Loucy (cell line): ENCODE data around the gene CAMTA1.

Experiments used
- H2AFZ ChIP-seq: fragments of 200-600 bp; sonication (generic); 2 replicates; pipeline ENCODE4 v1.6.0; 2016; ENCODE audit warnings: antibody characterized with exemption, mild to moderate bottlenecking, low read length, moderate library complexity
- H3F3A ChIP-seq: fragments of 200-600 bp; 2 replicates; pipeline ENCODE4 v1.6.0; 2016; ENCODE audit warnings: antibody characterized with exemption, low read depth, mild to moderate bottlenecking
- H3K27me3 ChIP-seq: fragments of 200-600 bp; sonication (generic); 2 replicates; pipeline ENCODE4 v1.6.1; 2014; ENCODE audit warnings: low read length, mild to moderate bottlenecking; ENCODE audit not compliant: insufficient read depth, poor library complexity, severe bottlenecking
- H3K36me3 ChIP-seq: fragments of 200-600 bp; sonication (generic); 2 replicates; pipeline ENCODE4 v1.6.1; 2016; ENCODE audit warnings: low read length; ENCODE audit not compliant: insufficient read depth
- H3K4me1 ChIP-seq: fragments of 200-600 bp; sonication (generic); 2 replicates; pipeline ENCODE4 v1.5.1; 2014; ENCODE audit warnings: low read length, mild to moderate bottlenecking; ENCODE audit not compliant: insufficient read depth, poor library complexity, severe bottlenecking
- H3K4me2 ChIP-seq: fragments of 200-600 bp; sonication (generic); 2 replicates; pipeline ENCODE4 v1.6.0; 2014; ENCODE audit warnings: antibody characterized with exemption, low read length, low read depth, mild to moderate bottlenecking; ENCODE audit not compliant: poor library complexity, severe bottlenecking
- H3K4me3 ChIP-seq: fragments of 200-600 bp; sonication (generic); 2 replicates; pipeline ENCODE4 v1.5.1; 2014; ENCODE audit warnings: low read length, mild to moderate bottlenecking, mixed read lengths; ENCODE audit not compliant: poor library complexity, severe bottlenecking
- H3K79me2 ChIP-seq: fragments of 200-600 bp; sonication (generic); 2 replicates; pipeline ENCODE4 v1.6.1; 2014; ENCODE audit warnings: low read length; ENCODE audit not compliant: insufficient read depth
- H3K9ac ChIP-seq: fragments of 200-600 bp; sonication (generic); 2 replicates; pipeline ENCODE4 v1.6.0; 2014; ENCODE audit warnings: mild to moderate bottlenecking, low read depth, low read length, moderate library complexity; ENCODE audit not compliant: poor library complexity, severe bottlenecking
- H3K9me2 ChIP-seq: fragments of 200-600 bp; sonication (generic); replicated peaks from 2 replicates; pipeline ENCODE4 v1.6.1; 2016; ENCODE audit warnings: low read depth, low read length, mixed read lengths
- H3K9me3 ChIP-seq: fragments of 200-600 bp; sonication (generic); 2 replicates; pipeline ENCODE4 v1.6.1; 2014; ENCODE audit warnings: mild to moderate bottlenecking, antibody characterized with exemption, low read length, low read depth; ENCODE audit not compliant: insufficient read depth
- H4K20me1 ChIP-seq: fragments of 200-600 bp; sonication (generic); 2 replicates; pipeline ENCODE4 v1.6.0; 2014; ENCODE audit warnings: antibody characterized with exemption, low read length, mild to moderate bottlenecking; ENCODE audit not compliant: insufficient read depth, poor library complexity, severe bottlenecking
- EZH2phosphoT487 ChIP-seq: fragments of 200-600 bp; IDR thresholded peaks from 2 replicates; pipeline ENCODE4 v1.6.1; 2018; ENCODE audit warnings: antibody characterized with exemption, mild to moderate bottlenecking, moderate library complexity, borderline replicate concordance
- TF ChIP-seq, protein P1 (sequence below): fragments of 200-600 bp; sonication (generic); conservative IDR thresholded peaks from 2 replicates; pipeline ENCODE4 v1.5.1; 2014; ENCODE audit warnings: mild to moderate bottlenecking, antibody characterized with exemption, low read length

Gene CAMTA1

DNA sequence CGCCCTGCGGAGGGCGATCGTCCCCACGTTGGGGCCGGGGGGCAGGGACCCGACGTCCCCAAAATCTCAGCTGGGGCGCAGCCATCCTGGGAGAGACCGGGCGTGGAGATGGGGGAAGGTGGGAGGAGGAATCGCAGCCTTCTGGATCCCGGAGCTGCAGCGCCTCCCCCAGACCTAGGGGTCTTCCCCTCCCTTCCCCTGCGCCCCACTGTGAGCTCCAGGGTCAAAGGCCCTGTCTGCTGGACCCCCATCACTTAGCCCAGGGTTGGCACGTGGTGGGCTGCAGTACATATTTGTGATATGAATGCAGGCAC lies 895.7 kb downstream of the CAMTA1 start:
- Histone ChIP-seq H3K4me1 (no peaks in the 10 kb centered on the region), H3K4me3 (no peak overlapping the region), H3K79me2 (no peaks in the 10 kb centered on the region), H3K9me3 (no peaks in the 10 kb centered on the region), H3F3A (no peaks in the 10 kb centered on the region), H3K9ac (no peak overlapping the region), H3K36me3 (no peaks in the 10 kb centered on the region), H3K9me2 (no peaks in the 10 kb centered on the region), H2AFZ (no peak overlapping the region), H3K27me3 (no peaks in the 10 kb centered on the region), H3K4me2 (no peak overlapping the region), H4K20me1 (no peaks in the 10 kb centered on the region)
- TF ChIP-seq EZH2phosphoT487, result no peak
- TF ChIP-seq, protein P1, sequence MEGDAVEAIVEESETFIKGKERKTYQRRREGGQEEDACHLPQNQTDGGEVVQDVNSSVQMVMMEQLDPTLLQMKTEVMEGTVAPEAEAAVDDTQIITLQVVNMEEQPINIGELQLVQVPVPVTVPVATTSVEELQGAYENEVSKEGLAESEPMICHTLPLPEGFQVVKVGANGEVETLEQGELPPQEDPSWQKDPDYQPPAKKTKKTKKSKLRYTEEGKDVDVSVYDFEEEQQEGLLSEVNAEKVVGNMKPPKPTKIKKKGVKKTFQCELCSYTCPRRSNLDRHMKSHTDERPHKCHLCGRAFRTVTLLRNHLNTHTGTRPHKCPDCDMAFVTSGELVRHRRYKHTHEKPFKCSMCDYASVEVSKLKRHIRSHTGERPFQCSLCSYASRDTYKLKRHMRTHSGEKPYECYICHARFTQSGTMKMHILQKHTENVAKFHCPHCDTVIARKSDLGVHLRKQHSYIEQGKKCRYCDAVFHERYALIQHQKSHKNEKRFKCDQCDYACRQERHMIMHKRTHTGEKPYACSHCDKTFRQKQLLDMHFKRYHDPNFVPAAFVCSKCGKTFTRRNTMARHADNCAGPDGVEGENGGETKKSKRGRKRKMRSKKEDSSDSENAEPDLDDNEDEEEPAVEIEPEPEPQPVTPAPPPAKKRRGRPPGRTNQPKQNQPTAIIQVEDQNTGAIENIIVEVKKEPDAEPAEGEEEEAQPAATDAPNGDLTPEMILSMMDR, result no peak

DNA sequence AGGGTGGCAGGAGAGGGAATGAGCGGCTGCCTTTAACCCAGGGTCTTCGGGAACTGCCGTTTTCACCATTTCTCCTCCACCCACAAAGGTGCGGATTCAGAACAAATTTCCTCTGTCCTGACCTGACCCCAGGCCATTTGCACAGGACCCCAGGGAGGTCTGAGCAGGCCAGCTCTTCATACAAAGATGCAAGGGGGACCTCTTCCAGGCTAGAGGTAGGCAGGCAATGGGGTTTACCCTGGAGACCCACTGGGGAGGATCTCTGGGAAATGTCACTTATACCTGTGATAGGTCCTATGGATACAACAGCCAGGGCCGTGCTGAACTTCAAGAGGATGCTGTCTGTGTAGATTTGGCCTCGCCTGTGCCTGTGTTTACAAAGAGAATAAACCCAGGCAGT lies 896.1 kb downstream of the CAMTA1 start:
- H4K20me1 ChIP-seq, result no peaks in the 10 kb centered on the region
- no peak overlapping the region for H3K4me3 ChIP-seq
- H3K9me3 ChIP-seq, result no peaks in the 10 kb centered on the region
- H3K9ac ChIP-seq, result no peak overlapping the region
- H3K36me3 ChIP-seq, result no peaks in the 10 kb centered on the region
- H3K79me2 ChIP-seq, result no peaks in the 10 kb centered on the region
- TF ChIP-seq, protein P1, result no peak
- TF ChIP-seq EZH2phosphoT487, result no peak
- no peak overlapping the region for H3K4me2 ChIP-seq
- no peaks in the 10 kb centered on the region for H3F3A ChIP-seq
- no peaks in the 10 kb centered on the region for H3K4me1 ChIP-seq
- H3K27me3 ChIP-seq, result no peaks in the 10 kb centered on the region
- H3K9me2 ChIP-seq, result no peaks in the 10 kb centered on the region
- no peak overlapping the region for H2AFZ ChIP-seq

DNA sequence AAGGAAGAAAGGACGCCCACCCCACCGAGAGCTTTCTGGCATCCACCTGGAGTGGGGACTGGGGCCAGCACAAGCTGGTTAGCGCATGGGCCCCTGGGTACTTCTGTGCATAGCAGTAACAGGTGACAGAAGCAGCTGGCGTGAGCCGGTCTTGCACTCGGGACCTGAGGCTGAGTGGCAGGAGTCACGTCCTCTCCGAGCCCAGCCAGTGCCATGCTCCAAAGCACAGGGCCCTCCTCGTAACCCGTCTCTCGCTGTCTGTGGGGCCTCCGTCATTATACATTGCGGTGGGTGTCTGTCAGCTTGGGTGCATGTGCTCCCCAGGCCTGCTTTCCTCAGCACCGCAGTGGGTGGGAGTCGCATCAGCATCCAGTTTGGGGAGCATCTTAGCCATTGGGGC lies 898.3 kb downstream of the CAMTA1 start:
- no peaks in the 10 kb centered on the region for H4K20me1 ChIP-seq
- H3K4me3 ChIP-seq, result no peak overlapping the region
- no peaks in the 10 kb centered on the region for H3F3A ChIP-seq
- no peaks in the 10 kb centered on the region for H3K79me2 ChIP-seq
- H3K9me3 ChIP-seq, result no peaks in the 10 kb centered on the region
- H3K4me1 ChIP-seq, result no peaks in the 10 kb centered on the region
- no peak overlapping the region for H3K9ac ChIP-seq
- H3K27me3 ChIP-seq, result no peaks in the 10 kb centered on the region
- H3K9me2 ChIP-seq, result no peaks in the 10 kb centered on the region
- no peak overlapping the region for H3K4me2 ChIP-seq
- no peak overlapping the region for H2AFZ ChIP-seq
- H3K36me3 ChIP-seq, result no peaks in the 10 kb centered on the region
- TF ChIP-seq, protein P1, result no peak
- no peak for TF ChIP-seq EZH2phosphoT487
